IgD-negative memory B cell (primary cell): Measurements from ENCODE around the gene HS3ST3A1. TPM values are rescaled to one million over a fixed set of nuclear protein-coding genes. Genes with fewer than 3 reads are reported as not detected.
"Not testable (repeated sequence)": the region's sequence is repeated elsewhere in the genome, so short reads cannot be mapped to it uniquely, and the experiment has no call there.

Experiments used
- H3K27ac Mint-ChIP-seq, 3 donors: one replicate each; pipeline ENCODE4 v1.8.0; 2020 to 2022; ENCODE audit warnings: mild to moderate bottlenecking in 3 of 3, mixed read lengths in 3 of 3, moderate library complexity in 1 of 3
- H3K27me3 Mint-ChIP-seq: one replicate; pipeline ENCODE4 v1.8.0; 2021; ENCODE audit warnings: mixed read lengths
- H3K36me3 Mint-ChIP-seq: one replicate; pipeline ENCODE4 v1.8.0; 2020; ENCODE audit warnings: mild to moderate bottlenecking, mixed read lengths
- H3K4me1 Mint-ChIP-seq, 3 donors: one replicate each; pipeline ENCODE4 v1.8.0; 2020 to 2022; ENCODE audit warnings: mixed read lengths in 3 of 3, mild to moderate bottlenecking in 1 of 3
- H3K4me3 Mint-ChIP-seq, 4 donors: one replicate each; pipeline ENCODE4 v1.8.0; 2020 to 2022; ENCODE audit warnings: mild to moderate bottlenecking in 4 of 4, mixed read lengths in 4 of 4, moderate library complexity in 3 of 4
- H3K9me3 Mint-ChIP-seq, 3 donors: one replicate each; pipeline ENCODE4 v1.8.0; 2020 to 2021; ENCODE audit warnings: mixed read lengths in 3 of 3, mild to moderate bottlenecking in 1 of 3
- polyA plus RNA-seq: library from polyadenylated mRNA; unstranded; fragments of 300-500 nt; fragmentation: Illumina TruSeq; gene quantifications from one replicate; pipeline ENCODE4 v1.2.3, GENCODE V29; 2021

The HS3ST3A1 gene
- polyA plus RNA-seq, 1 donor from 2014 or later: 0.44 TPM

GRCh38 chr17:13572581-13572980 lies 29.1 kb downstream of the HS3ST3A1 start:
- no peaks in the 10 kb centered on the region for H3K36me3 Mint-ChIP-seq
- no peak overlapping the region for H3K4me3 Mint-ChIP-seq
- no peak overlapping the region for H3K27ac Mint-ChIP-seq
- peaks cover 0 to 16% (median 0%) of the 10 kb centered on the region in 3 donors for H3K9me3 Mint-ChIP-seq
- peaks cover 9% of the 10 kb centered on the region for H3K27me3 Mint-ChIP-seq
- H3K4me1 Mint-ChIP-seq: no peaks in the 10 kb centered on the region

- Mint-ChIP-seq H3K27me3 (peaks cover 7% of the 10 kb centered on the region), H3K36me3 (no peaks in the 10 kb centered on the region), H3K4me3 (no peak overlapping the region), H3K9me3 (no peaks in the 10 kb centered on the region), H3K27ac (no peak overlapping the region), H3K4me1 (no peaks in the 10 kb centered on the region)
Observed at GRCh38 chr17:13569398-13570123, 32.2 kb downstream of the HS3ST3A1 start.

DNA sequence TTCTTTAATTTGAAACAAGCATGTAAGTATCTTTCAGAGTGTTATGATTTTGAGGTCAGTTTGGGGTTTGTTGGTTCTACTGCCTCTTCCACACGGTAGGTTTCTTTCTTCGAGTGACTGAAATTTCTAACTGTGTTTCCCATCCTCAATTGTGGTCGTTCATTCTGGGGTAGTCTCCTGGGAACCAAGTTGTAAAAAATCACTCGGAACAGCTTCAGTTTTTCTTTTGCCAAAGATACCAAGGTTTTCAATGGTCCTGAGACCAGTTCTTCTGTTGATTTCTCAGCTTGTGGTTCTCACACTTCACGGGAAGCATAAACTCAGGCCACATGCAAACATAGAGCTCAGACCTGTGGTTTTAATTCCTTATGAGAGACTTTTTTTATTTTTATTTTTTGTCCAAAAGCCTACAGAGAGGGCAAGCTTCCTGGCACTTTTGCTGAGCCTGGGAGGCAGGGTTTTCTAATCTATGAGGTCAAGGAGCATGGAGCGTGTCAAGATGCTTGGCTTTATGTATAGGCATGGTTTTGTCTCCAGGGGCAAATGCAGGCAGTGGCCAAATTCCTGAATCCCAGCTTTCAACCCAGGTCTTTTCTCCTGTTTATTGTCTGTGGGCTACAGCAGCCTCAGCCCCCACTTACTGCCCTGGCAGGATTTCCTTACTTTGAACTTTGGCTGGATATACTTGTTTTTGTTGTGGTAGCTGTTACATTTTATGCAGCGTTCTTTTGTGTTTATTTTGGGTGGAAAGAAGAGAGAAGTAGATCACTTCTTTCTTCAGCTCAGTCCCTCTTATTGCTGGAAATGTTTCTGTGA lies 32.9 kb downstream of the HS3ST3A1 start:
- H3K4me1 Mint-ChIP-seq: no peaks in the 10 kb centered on the region
- peaks cover 7% of the 10 kb centered on the region for H3K27me3 Mint-ChIP-seq
- no peak overlapping the region for H3K27ac Mint-ChIP-seq
- no peaks in the 10 kb centered on the region for H3K9me3 Mint-ChIP-seq
- no peak overlapping the region for H3K4me3 Mint-ChIP-seq
- no peaks in the 10 kb centered on the region for H3K36me3 Mint-ChIP-seq

GRCh38 chr17:13563866-13564265 lies 37.9 kb downstream of the HS3ST3A1 start:
- no peaks in the 10 kb centered on the region for H3K9me3 Mint-ChIP-seq
- H3K36me3 Mint-ChIP-seq: no peaks in the 10 kb centered on the region
- no peak overlapping the region for H3K27ac Mint-ChIP-seq
- no peaks in the 10 kb centered on the region for H3K27me3 Mint-ChIP-seq
- H3K4me1 Mint-ChIP-seq: no peaks in the 10 kb centered on the region
- H3K4me3 Mint-ChIP-seq: no peak overlapping the region

DNA sequence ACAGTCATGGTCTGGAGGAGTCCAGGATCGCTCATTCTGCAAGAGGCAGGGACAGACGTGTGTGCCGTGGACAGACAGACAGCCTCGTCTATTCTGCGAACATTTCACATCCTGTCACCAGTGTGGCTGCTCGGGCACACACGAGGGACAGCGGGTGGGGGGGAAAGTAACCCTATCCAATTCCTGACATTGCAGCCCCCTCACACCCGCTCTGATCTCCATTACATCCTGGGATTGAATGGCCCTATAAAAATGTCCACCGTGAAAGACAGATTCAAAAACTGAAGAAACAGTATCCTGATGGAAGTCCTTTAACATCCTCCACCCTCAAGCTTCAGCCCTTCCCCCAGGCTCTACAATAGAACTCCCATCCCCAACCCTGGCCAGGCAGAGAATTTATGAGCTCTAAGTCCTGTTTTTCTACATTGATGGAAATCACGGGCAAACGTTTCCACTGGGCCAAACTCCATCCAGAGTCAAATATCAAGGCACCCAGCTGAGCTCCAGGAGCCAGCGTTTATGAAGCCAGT lies 39.4 kb downstream of the HS3ST3A1 start:
- no peaks in the 10 kb centered on the region for H3K36me3 Mint-ChIP-seq
- H3K9me3 Mint-ChIP-seq: no peaks in the 10 kb centered on the region
- H3K27ac Mint-ChIP-seq: no peak overlapping the region
- H3K4me1 Mint-ChIP-seq: no peaks in the 10 kb centered on the region
- no peak overlapping the region for H3K4me3 Mint-ChIP-seq
- H3K27me3 Mint-ChIP-seq: no peaks in the 10 kb centered on the region

GRCh38 chr17:13561606-13562270 lies 40.0 kb downstream of the HS3ST3A1 start:
- no peaks in the 10 kb centered on the region for H3K36me3 Mint-ChIP-seq
- no peaks in the 10 kb centered on the region for H3K4me1 Mint-ChIP-seq
- no peaks in the 10 kb centered on the region for H3K27me3 Mint-ChIP-seq
- no peak overlapping the region for H3K27ac Mint-ChIP-seq
- H3K9me3 Mint-ChIP-seq: no peaks in the 10 kb centered on the region
- no peak overlapping the region for H3K4me3 Mint-ChIP-seq

DNA sequence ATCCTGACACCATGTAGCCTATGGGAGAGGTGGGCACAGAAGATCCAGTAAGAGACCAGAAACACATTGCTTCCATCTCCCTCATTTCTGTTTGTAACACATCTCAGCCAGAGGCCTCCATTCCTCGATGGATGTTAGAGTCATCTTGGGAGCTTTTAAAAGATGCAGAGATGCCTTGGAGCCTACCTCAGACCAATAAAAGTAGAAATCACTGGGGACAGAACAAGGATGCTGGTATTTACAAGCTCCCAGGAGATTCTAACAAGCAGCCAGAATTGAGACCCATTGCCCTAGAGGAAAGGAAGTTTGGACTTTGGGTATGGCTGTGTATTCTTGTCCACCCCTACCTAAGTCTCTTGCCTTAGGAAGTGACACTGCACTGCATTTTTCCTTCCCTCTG lies 40.8 kb downstream of the HS3ST3A1 start:
- no peaks in the 10 kb centered on the region for H3K4me1 Mint-ChIP-seq
- H3K36me3 Mint-ChIP-seq: no peaks in the 10 kb centered on the region
- no peaks in the 10 kb centered on the region for H3K9me3 Mint-ChIP-seq
- H3K27ac Mint-ChIP-seq: no peak overlapping the region
- no peak overlapping the region for H3K4me3 Mint-ChIP-seq
- no peaks in the 10 kb centered on the region for H3K27me3 Mint-ChIP-seq

GRCh38 chr17:13558588-13558987 lies 43.1 kb downstream of the HS3ST3A1 start:
- Mint-ChIP-seq H3K9me3 (no peaks in the 10 kb centered on the region), H3K36me3 (no peaks in the 10 kb centered on the region), H3K4me3 (no peak overlapping the region), H3K4me1 (no peaks in the 10 kb centered on the region), H3K27me3 (no peaks in the 10 kb centered on the region), H3K27ac (no peak overlapping the region)

- Mint-ChIP-seq H3K9me3 (no peaks in the 10 kb centered on the region), H3K4me3 (peak overlapping the region in 1 of 4 donors; percentile 41), H3K27me3 (no peaks in the 10 kb centered on the region), H3K4me1 (no peaks in the 10 kb centered on the region), H3K36me3 (no peaks in the 10 kb centered on the region), H3K27ac (no peak overlapping the region)
Observed at GRCh38 chr17:13557077-13557476, 44.7 kb downstream of the HS3ST3A1 start.

GRCh38 chr17:13554231-13554630 lies 47.5 kb downstream of the HS3ST3A1 start:
- H3K4me1 Mint-ChIP-seq: no peaks in the 10 kb centered on the region
- no peak overlapping the region for H3K4me3 Mint-ChIP-seq
- no peak overlapping the region for H3K27ac Mint-ChIP-seq
- peaks cover 3 to 5% (median 4%) of the 10 kb centered on the region in 3 donors for H3K9me3 Mint-ChIP-seq
- H3K27me3 Mint-ChIP-seq: peaks cover 2% of the 10 kb centered on the region
- H3K36me3 Mint-ChIP-seq: no peaks in the 10 kb centered on the region

- peaks cover 4 to 11% (median 5%) of the 10 kb centered on the region in 3 donors for H3K9me3 Mint-ChIP-seq
Observed at GRCh38 chr17:13550291-13550690, 51.4 kb downstream of the HS3ST3A1 start.

GRCh38 chr17:13548576-13548975 lies 53.2 kb downstream of the HS3ST3A1 start:
- not testable (repeated sequence) for H3K27ac Mint-ChIP-seq, H3K27me3 Mint-ChIP-seq, H3K36me3 Mint-ChIP-seq, H3K4me1 Mint-ChIP-seq
- peaks cover 4 to 11% (median 5%) of the 10 kb centered on the region in 3 donors for H3K9me3 Mint-ChIP-seq
- peak overlapping the region in 1 of 4 donors; percentile 49 for H3K4me3 Mint-ChIP-seq

More at GRCh38 chr17:13550291-13550690, 51.4 kb downstream of the HS3ST3A1 start:
- Mint-ChIP-seq H3K4me1 (no peaks in the 10 kb centered on the region), H3K27ac (no peak overlapping the region), H3K4me3 (no peak overlapping the region), H3K36me3 (no peaks in the 10 kb centered on the region), H3K27me3 (peaks cover 2% of the 10 kb centered on the region)

DNA sequence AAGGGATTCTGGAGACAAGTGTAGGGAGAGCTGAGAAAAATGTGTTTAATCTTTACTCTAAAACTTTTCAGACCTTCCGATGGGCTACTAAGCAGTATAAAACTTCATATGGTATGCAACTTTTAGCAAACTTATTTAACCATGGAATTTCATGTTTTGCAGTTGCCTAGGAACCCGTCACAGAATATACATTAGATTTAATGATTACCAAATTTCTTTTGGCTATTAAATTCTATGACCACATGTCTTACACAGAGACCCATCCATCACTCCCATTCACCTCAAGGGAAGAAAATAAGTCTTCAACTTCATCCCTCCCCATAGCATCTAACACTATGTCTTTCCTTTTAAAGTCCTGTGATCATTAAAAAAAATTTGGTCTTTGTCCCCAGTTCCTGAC lies 54.9 kb downstream of the HS3ST3A1 start:
- Mint-ChIP-seq H3K4me1 (no peaks in the 10 kb centered on the region), H3K27ac (no peak overlapping the region), H3K9me3 (peaks cover 4 to 11% (median 6%) of the 10 kb centered on the region in 3 donors), H3K36me3 (no peaks in the 10 kb centered on the region), H3K4me3 (no peak overlapping the region), H3K27me3 (peaks cover 2% of the 10 kb centered on the region)

GRCh38 chr17:13545941-13546340 lies 55.8 kb downstream of the HS3ST3A1 start:
- H3K27me3 Mint-ChIP-seq: peaks cover 2% of the 10 kb centered on the region
- no peaks in the 10 kb centered on the region for H3K4me1 Mint-ChIP-seq
- no peaks in the 10 kb centered on the region for H3K36me3 Mint-ChIP-seq
- no peak overlapping the region for H3K27ac Mint-ChIP-seq
- H3K4me3 Mint-ChIP-seq: peak overlapping the region in 1 of 4 donors; percentile 23
- peaks cover 4 to 8% (median 6%) of the 10 kb centered on the region in 3 donors for H3K9me3 Mint-ChIP-seq

DNA sequence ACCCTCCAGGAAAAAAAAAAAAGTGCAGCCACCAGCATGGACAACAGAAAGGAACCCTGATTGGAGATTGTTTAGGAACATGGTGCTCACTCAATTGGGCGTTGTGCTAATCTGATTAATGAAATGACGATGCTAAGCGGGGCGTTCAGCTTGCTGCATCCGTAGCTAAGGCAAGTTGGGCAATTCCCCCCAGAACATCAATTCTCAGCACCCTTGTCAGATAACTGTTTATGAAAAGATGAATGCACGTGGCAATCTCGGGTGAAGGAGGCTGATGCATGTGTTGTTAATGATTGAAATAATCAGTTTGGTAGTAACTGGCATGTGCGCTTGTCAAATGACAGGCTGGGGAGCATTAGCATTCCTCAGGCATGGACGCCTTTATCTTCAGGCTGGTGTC lies 57.0 kb downstream of the HS3ST3A1 start:
- Mint-ChIP-seq H3K27me3 (peaks cover 2% of the 10 kb centered on the region), H3K4me1 (no peaks in the 10 kb centered on the region), H3K36me3 (no peaks in the 10 kb centered on the region), H3K27ac (no peak overlapping the region), H3K9me3 (peaks cover 0 to 8% (median 4%) of the 10 kb centered on the region in 3 donors), H3K4me3 (no peak overlapping the region)
